SK-N-SH (cell line): Measurements from ENCODE around the gene TMX4. TPM values are rescaled to one million over a fixed set of nuclear protein-coding genes. Genes with fewer than 3 reads are reported as not detected.

Experiments
- CTCF ChIA-PET: fragments of 300-600, 350-600 bp; formaldehyde crosslinking; extraction: SDS; loops from one replicate; lab custom pipeline; 2021; lab: Yijun Ruan, JAX
- POLR2A ChIA-PET: fragments of 350-600 bp; sonication (Branson Sonifier 250); formaldehyde crosslinking; extraction: SDS; loops from one replicate; lab custom pipeline; 2020; ENCODE audit warnings: antibody characterized with exemption, inconsistent platforms; lab: Yijun Ruan, JAX
- DNase-seq: peaks from one replicate; pipeline ENCODE4 v3.0.0; 2012
- H2AFZ ChIP-seq: fragments of 200-600 bp; sonication (generic); 2 replicates; pipeline ENCODE4 v1.8.1; 2016; ENCODE audit warnings: antibody characterized with exemption, mild to moderate bottlenecking, low read depth
- H3F3A ChIP-seq: fragments of 200-600 bp; sonication (generic); replicated peaks from 2 replicates; pipeline ENCODE3; 2016; ENCODE audit warnings: antibody characterized with exemption, mild to moderate bottlenecking; ENCODE audit not compliant: insufficient read depth
- H3K27ac ChIP-seq, 2 experiments: fragments of 200-500 bp in 1 of 2; fragments of 200-600 bp in 1 of 2; sonication (Bioruptor generic) in 1 of 2; sonication (generic), shearing (Covaris generic) in 1 of 2; 2 replicates each; pipeline versions ENCODE4 v1.5.1 to v1.6.1; 2014 to 2016; ENCODE audit warnings: low read depth in 2 of 2, inconsistent platforms in 1 of 2, low read length in 1 of 2, mild to moderate bottlenecking in 1 of 2, mixed read lengths in 1 of 2
- H3K27me3 ChIP-seq: fragments of 200-600 bp; sonication (generic), shearing (Covaris generic); 2 replicates; pipeline ENCODE4 v1.6.1; 2016; ENCODE audit warnings: mixed run types; ENCODE audit not compliant: insufficient read depth
- H3K36me3 ChIP-seq, 2 experiments: fragments of 200-500 bp in 1 of 2; fragments of 200-600 bp in 1 of 2; sonication (Bioruptor generic) in 1 of 2; sonication (generic) in 1 of 2; replicated peaks in 1 of 2; 2 replicates each; pipeline versions ENCODE3 to v1.5.1; 2014 to 2016; ENCODE audit warnings: low read length in 1 of 2, mild to moderate bottlenecking in 1 of 2; ENCODE audit not compliant: insufficient read depth in 2 of 2, control insufficient read depth in 1 of 2
- H3K4me1 ChIP-seq, 2 experiments: fragments of 200-500 bp in 1 of 2; fragments of 200-600 bp in 1 of 2; sonication (Bioruptor generic) in 1 of 2; sonication (generic), shearing (Covaris generic) in 1 of 2; 2 replicates each; pipeline versions ENCODE4 v1.5.1 to v1.6.1; 2014 to 2016; ENCODE audit warnings: low read depth in 1 of 2, low read length in 1 of 2, mixed run types in 1 of 2; ENCODE audit not compliant: insufficient read depth in 2 of 2, control insufficient read depth in 1 of 2
- H3K4me2 ChIP-seq: fragments of 200-600 bp; sonication (generic), shearing (Covaris generic); 2 replicates; pipeline ENCODE4 v1.6.1; 2017; ENCODE audit warnings: mixed run types
- H3K4me3 ChIP-seq, 2 experiments: fragments of 200-500 bp in 1 of 2; fragments of 200-600 bp in 1 of 2; sonication (Bioruptor generic) in 1 of 2; sonication (generic), shearing (Covaris generic) in 1 of 2; 2 replicates each; pipeline versions ENCODE4 v1.5.1 to v1.8.1; 2014 to 2016; ENCODE audit warnings: low read depth in 2 of 2, inconsistent platforms in 1 of 2, low read length in 1 of 2, mild to moderate bottlenecking in 1 of 2, mixed read lengths in 1 of 2, moderate library complexity in 1 of 2
- H3K79me2 ChIP-seq: fragments of 200-600 bp; sonication (generic); 2 replicates; pipeline ENCODE4 v1.8.1; 2017; ENCODE audit warnings: mild to moderate bottlenecking; ENCODE audit not compliant: insufficient read depth
- H3K9ac ChIP-seq: fragments of 200-600 bp; sonication (generic); 2 replicates; pipeline ENCODE4 v1.6.1; 2017; ENCODE audit warnings: mixed run types
- H3K9me2 ChIP-seq: fragments of 200-600 bp; sonication (generic); 2 replicates; pipeline ENCODE4 v1.6.1; 2017; ENCODE audit warnings: mixed run types
- H3K9me3 ChIP-seq: fragments of 200-600 bp; sonication (generic); 2 replicates; pipeline ENCODE4 v1.6.1; 2017; ENCODE audit warnings: mixed run types, mild to moderate bottlenecking, moderate library complexity
- H4K20me1 ChIP-seq: fragments of 200-600 bp; sonication (generic); 2 replicates; pipeline ENCODE4 v1.6.1; 2017; ENCODE audit warnings: mild to moderate bottlenecking, mixed run types; ENCODE audit not compliant: insufficient read depth
- CHD2 ChIP-seq: fragments of 150-350 bp; IDR thresholded peaks from 2 replicates; pipeline ENCODE4 v1.6.1; 2018; ENCODE audit warnings: low read length; ENCODE audit not compliant: partially characterized antibody
- EP300 ChIP-seq, 2 experiments: IDR thresholded peaks; 2 replicates each; pipeline versions ENCODE4 v1.4.0 to v1.6.1; 2012; ENCODE audit warnings: borderline replicate concordance in 1 of 2, low read depth in 1 of 2, low read length in 1 of 2
- FOSL2 ChIP-seq: IDR thresholded peaks from 2 replicates; pipeline ENCODE4 v1.4.0; 2012; ENCODE audit warnings: low read depth, mild to moderate bottlenecking, moderate library complexity, borderline replicate concordance
- IRF3 ChIP-seq: fragments of 150-350 bp; IDR thresholded peaks from 2 replicates; pipeline ENCODE4 v1.6.1; 2016; ENCODE audit warnings: mild to moderate bottlenecking, low read depth, low read length
- MEF2A ChIP-seq: IDR thresholded peaks from 2 replicates; pipeline ENCODE4 v1.4.0; 2012; ENCODE audit warnings: low read depth, borderline replicate concordance
- NRF1 ChIP-seq: IDR thresholded peaks from 2 replicates; pipeline ENCODE4 v1.6.1; 2012; ENCODE audit warnings: low read depth, mild to moderate bottlenecking, low read length
- POLR2AphosphoS5 ChIP-seq: IDR thresholded peaks from 2 replicates; pipeline ENCODE4 v1.6.1; 2012; ENCODE audit warnings: low read depth, low read length
- RCOR1 ChIP-seq: fragments of 150-350 bp; IDR thresholded peaks from 2 replicates; pipeline ENCODE4 v1.6.1; 2017; ENCODE audit warnings: antibody characterized with exemption, low read length
- SIN3A ChIP-seq: IDR thresholded peaks from 2 replicates; pipeline ENCODE4 v1.6.1; 2012; ENCODE audit warnings: low read depth, mild to moderate bottlenecking, low read length, moderate library complexity, borderline replicate concordance
- TEAD4 ChIP-seq: IDR thresholded peaks from 2 replicates; pipeline ENCODE4 v1.4.0; 2012; ENCODE audit warnings: mild to moderate bottlenecking, borderline replicate concordance; ENCODE audit not compliant: insufficient read depth
- USF1 ChIP-seq: IDR thresholded peaks from 2 replicates; pipeline ENCODE4 v1.4.0; 2012; ENCODE audit warnings: low read depth, borderline replicate concordance
- YY1 ChIP-seq: IDR thresholded peaks from 2 replicates; pipeline ENCODE4 v1.4.0; 2012; ENCODE audit warnings: low read depth, mild to moderate bottlenecking
- WGBS: methylation state at CpG from one replicate; pipeline ENCODE4 v1.1.6; 2017; ENCODE audit warnings: low lambda C conversion rate; 5-methylcytosine and 5-hydroxymethylcytosine counted together
- polyA plus RNA-seq, 3 experiments: library from polyadenylated mRNA; depleted of rRNA; stranded (reverse); fragments of >200 nt; gene quantifications; 2 replicates each; pipeline ENCODE4 v1.2.3, GENCODE V29; 2012

TMX4 gene
- polyA plus RNA-seq, 1 of the 3 experiments (the other 2 are of a cell fraction) = 10.9 TPM

- Histone ChIP-seq H3K9ac (no peak overlapping the region), H3K4me3 (no peak overlapping the region), H3K27ac (no peak overlapping the region), H3K9me2 (no peaks in the 10 kb centered on the region), H3K27me3 (no peaks in the 10 kb centered on the region), H2AFZ (no peak overlapping the region), H3K9me3 (no peaks in the 10 kb centered on the region), H3K36me3 (no peaks in the 10 kb centered on the region), H3F3A (no peaks in the 10 kb centered on the region), H3K79me2 (no peaks in the 10 kb centered on the region), H4K20me1 (no peaks in the 10 kb centered on the region), H3K4me1 (no peaks in the 10 kb centered on the region), H3K4me2 (no peak overlapping the region)
- no peak for DNase-seq
- WGBS = 77% methylated on average over 2 of the region's 2 CpGs
- no peak for TF ChIP-seq USF1
- TF ChIP-seq FOSL2 = no peak
- TF ChIP-seq RCOR1 = no peak
- TF ChIP-seq CHD2 = no peak
- no peak for TF ChIP-seq TEAD4
- TF ChIP-seq MEF2A = no peak
- ChIA-PET POLR2A (no interaction called here), CTCF (interaction anchor here (1.0 kb wide), 1 partner anchor 93 kb away, joined by 3 read pairs; no protein-coding TSS in a partner anchor)
Observed at GRCh38 chr20:8039042-8039441, 19.5 kb upstream of the TMX4 start.

GRCh38 chr20:8036771-8037170 is 17.2 kb upstream of the TMX4 start:
- no peak for DNase-seq
- Histone ChIP-seq H3K9me3 (no peaks in the 10 kb centered on the region), H3K27me3 (no peaks in the 10 kb centered on the region), H3K27ac (no peak overlapping the region), H2AFZ (no peak overlapping the region), H3K36me3 (no peaks in the 10 kb centered on the region), H3K79me2 (no peaks in the 10 kb centered on the region), H3K9ac (no peak overlapping the region), H4K20me1 (no peaks in the 10 kb centered on the region), H3K4me2 (no peak overlapping the region), H3K9me2 (no peaks in the 10 kb centered on the region), H3K4me1 (no peaks in the 10 kb centered on the region), H3K4me3 (no peak overlapping the region), H3F3A (peaks cover 3% of the 10 kb centered on the region)
- POLR2A ChIA-PET = no interaction called here
- TF ChIP-seq FOSL2 = no peak
- CTCF ChIA-PET = interaction anchor here (0.9 to 5.9 kb wide), 2 partner anchors 485 to 685 kb away, joined by 3 to 34 read pairs; no protein-coding TSS in a partner anchor
- 66% methylated on average over 2 of the region's 2 CpGs for WGBS

- DNase-seq = no peak
- Histone ChIP-seq H3K27ac (no peak overlapping the region), H2AFZ (no peak overlapping the region), H3K4me3 (no peak overlapping the region), H3K9me3 (no peaks in the 10 kb centered on the region), H3K36me3 (no peaks in the 10 kb centered on the region), H3F3A (peaks cover 11% of the 10 kb centered on the region), H3K27me3 (no peaks in the 10 kb centered on the region), H3K79me2 (no peaks in the 10 kb centered on the region), H4K20me1 (no peaks in the 10 kb centered on the region), H3K4me1 (no peaks in the 10 kb centered on the region), H3K4me2 (no peak overlapping the region), H3K9ac (no peak overlapping the region), H3K9me2 (no peaks in the 10 kb centered on the region)
- ChIA-PET POLR2A (no interaction called here), CTCF (interaction anchor here (1.2 to 5.9 kb wide), 4 partner anchors 12 to 688 kb away, joined by 3 to 35 read pairs (median 18); no protein-coding TSS in a partner anchor)
- WGBS = 76% methylated on average over 7 of the region's 7 CpGs
- TF ChIP-seq POLR2AphosphoS5 = no peak
- no peak for TF ChIP-seq NRF1
- TF ChIP-seq YY1 = no peak
- no peak for TF ChIP-seq SIN3A
- TF ChIP-seq IRF3 = no peak
- no peak for TF ChIP-seq CHD2
- no peak for TF ChIP-seq EP300 (IDR thresholded peaks at IDR 0.05; ENCODE audit: borderline replicate concordance in 1 of 2, low read depth in 1 of 2, low read length in 1 of 2)
Observed at GRCh38 chr20:8033151-8033841, 13.7 kb upstream of the TMX4 start.
